ENCODE results near the gene SLC7A6. TPM values are rescaled to one million over a fixed set of nuclear protein-coding genes. Genes with fewer than 3 reads are reported as not detected.

The SLC7A6 gene
- total RNA-seq, 1 donor from 2014 or later: 71.9 TPM

DNA sequence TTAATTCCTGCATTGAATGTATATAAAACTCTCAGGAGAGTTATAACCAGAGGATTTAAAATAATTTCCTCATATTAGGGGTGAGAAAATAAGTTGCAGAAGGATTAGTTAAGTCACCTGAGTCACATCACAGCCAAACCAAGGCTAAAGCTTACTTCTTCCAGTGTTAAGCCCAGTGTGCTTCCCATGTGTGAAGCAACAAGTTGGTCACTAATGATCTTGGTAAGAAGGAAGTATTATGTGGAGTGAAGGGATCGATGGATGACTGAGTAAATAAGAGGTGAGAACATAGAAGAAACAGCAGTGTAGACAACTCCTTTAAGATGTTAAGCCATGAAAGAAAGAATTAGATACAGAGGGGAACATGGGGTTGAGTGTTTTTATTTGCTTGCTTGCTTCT lies 49.0 kb upstream of the SLC7A6 start:
- Histone ChIP-seq H3K79me2 (ENCODE audit: insufficient read depth, low read length) (peaks cover 4% of the 10 kb centered on the region), H3K36me3 (ENCODE audit: insufficient read depth, low read length) (no peaks in the 10 kb centered on the region), H4K20me1 (ENCODE audit: insufficient read depth, low read length) (peaks cover 7% of the 10 kb centered on the region), H3K27me3 (ENCODE audit: insufficient read depth, low read length) (no peaks in the 10 kb centered on the region), H3K9ac (ENCODE audit: low read length) (no peak overlapping the region), H3K27ac (ENCODE audit: low read depth, low read length) (no peak overlapping the region), H3K9me3 (ENCODE audit: insufficient read depth, low read depth, low read length) (no peaks in the 10 kb centered on the region), H2AFZ (ENCODE audit: low read depth, low read length) (no peak overlapping the region), H3K4me3 (ENCODE audit: insufficient read depth, low read depth, low read length) (no peak overlapping the region), H3K4me2 (ENCODE audit: low read length) (no peak overlapping the region), H3K4me1 (ENCODE audit: insufficient read depth, low read length) (no peaks in the 10 kb centered on the region)
- no peak for FAIRE-seq
- Mint-ChIP-seq H3K27me3 (ENCODE audit: low read depth, unreplicated experiment) (no peaks in the 10 kb centered on the region), H3K27ac (ENCODE audit: unreplicated experiment) (no peak overlapping the region), H3K36me3 (ENCODE audit: low read depth, unreplicated experiment) (peaks cover 7% of the 10 kb centered on the region), H3K9me3 (ENCODE audit: unreplicated experiment) (no peaks in the 10 kb centered on the region), H3K4me3 (ENCODE audit: unreplicated experiment) (no peak overlapping the region), H3K4me1 (ENCODE audit: low read depth, unreplicated experiment) (peaks cover 3% of the 10 kb centered on the region)
- TF ChIP-seq, protein P1, sequence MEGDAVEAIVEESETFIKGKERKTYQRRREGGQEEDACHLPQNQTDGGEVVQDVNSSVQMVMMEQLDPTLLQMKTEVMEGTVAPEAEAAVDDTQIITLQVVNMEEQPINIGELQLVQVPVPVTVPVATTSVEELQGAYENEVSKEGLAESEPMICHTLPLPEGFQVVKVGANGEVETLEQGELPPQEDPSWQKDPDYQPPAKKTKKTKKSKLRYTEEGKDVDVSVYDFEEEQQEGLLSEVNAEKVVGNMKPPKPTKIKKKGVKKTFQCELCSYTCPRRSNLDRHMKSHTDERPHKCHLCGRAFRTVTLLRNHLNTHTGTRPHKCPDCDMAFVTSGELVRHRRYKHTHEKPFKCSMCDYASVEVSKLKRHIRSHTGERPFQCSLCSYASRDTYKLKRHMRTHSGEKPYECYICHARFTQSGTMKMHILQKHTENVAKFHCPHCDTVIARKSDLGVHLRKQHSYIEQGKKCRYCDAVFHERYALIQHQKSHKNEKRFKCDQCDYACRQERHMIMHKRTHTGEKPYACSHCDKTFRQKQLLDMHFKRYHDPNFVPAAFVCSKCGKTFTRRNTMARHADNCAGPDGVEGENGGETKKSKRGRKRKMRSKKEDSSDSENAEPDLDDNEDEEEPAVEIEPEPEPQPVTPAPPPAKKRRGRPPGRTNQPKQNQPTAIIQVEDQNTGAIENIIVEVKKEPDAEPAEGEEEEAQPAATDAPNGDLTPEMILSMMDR (IDR thresholded peaks at IDR 0.05; ENCODE audit: insufficient read depth, low read depth, low read length): no peak
- TF ChIP-seq EZH2 (IDR thresholded peaks at IDR 0.05; ENCODE audit: insufficient read depth, low read length): no peak
- no peak for DNase-seq (ENCODE audit: low read depth)

DNA sequence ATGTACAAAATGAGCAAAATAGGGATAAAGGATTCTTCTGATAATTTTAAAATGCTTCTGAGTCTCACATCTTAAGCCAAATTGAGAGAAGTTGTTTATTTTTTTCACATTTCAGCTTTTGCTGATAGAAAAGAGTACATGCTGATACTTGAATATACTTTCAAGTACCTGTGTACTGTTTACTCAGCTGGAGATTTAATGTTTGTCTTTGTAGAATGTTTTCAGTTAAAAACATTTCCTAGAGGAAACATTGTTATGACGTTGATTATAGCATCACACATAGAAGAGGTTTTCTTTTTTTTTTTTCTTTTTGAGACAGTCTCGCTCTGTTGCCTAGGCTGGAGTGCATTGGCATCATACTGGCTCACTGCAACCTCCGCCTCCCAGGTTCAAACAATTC lies 48.1 kb upstream of the SLC7A6 start:
- TF ChIP-seq EZH2 (IDR thresholded peaks at IDR 0.05; ENCODE audit: insufficient read depth, low read length): no peak
- TF ChIP-seq, protein P1 (IDR thresholded peaks at IDR 0.05; ENCODE audit: insufficient read depth, low read depth, low read length): no peak
- Histone ChIP-seq H2AFZ (ENCODE audit: low read depth, low read length) (no peak overlapping the region), H3K27ac (ENCODE audit: low read depth, low read length) (no peak overlapping the region), H3K4me3 (ENCODE audit: insufficient read depth, low read depth, low read length) (no peak overlapping the region), H3K36me3 (ENCODE audit: insufficient read depth, low read length) (no peaks in the 10 kb centered on the region), H3K9me3 (ENCODE audit: insufficient read depth, low read depth, low read length) (no peaks in the 10 kb centered on the region), H4K20me1 (ENCODE audit: insufficient read depth, low read length) (peaks cover 7% of the 10 kb centered on the region), H3K4me2 (ENCODE audit: low read length) (no peak overlapping the region), H3K79me2 (ENCODE audit: insufficient read depth, low read length) (peaks cover 4% of the 10 kb centered on the region), H3K9ac (ENCODE audit: low read length) (no peak overlapping the region), H3K4me1 (ENCODE audit: insufficient read depth, low read length) (no peaks in the 10 kb centered on the region), H3K27me3 (ENCODE audit: insufficient read depth, low read length) (no peaks in the 10 kb centered on the region)
- no peaks in the 10 kb centered on the region for H3K9me3 Mint-ChIP-seq (ENCODE audit: unreplicated experiment)
- H3K27me3 Mint-ChIP-seq (ENCODE audit: low read depth, unreplicated experiment): no peaks in the 10 kb centered on the region
- no peak for DNase-seq (ENCODE audit: low read depth)
- peaks cover 3% of the 10 kb centered on the region for H3K4me1 Mint-ChIP-seq (ENCODE audit: low read depth, unreplicated experiment)
- H3K36me3 Mint-ChIP-seq (ENCODE audit: low read depth, unreplicated experiment): peaks cover 7% of the 10 kb centered on the region
- no peak for FAIRE-seq
- H3K4me3 Mint-ChIP-seq (ENCODE audit: unreplicated experiment): no peak overlapping the region
- no peak overlapping the region for H3K27ac Mint-ChIP-seq (ENCODE audit: unreplicated experiment)

DNA sequence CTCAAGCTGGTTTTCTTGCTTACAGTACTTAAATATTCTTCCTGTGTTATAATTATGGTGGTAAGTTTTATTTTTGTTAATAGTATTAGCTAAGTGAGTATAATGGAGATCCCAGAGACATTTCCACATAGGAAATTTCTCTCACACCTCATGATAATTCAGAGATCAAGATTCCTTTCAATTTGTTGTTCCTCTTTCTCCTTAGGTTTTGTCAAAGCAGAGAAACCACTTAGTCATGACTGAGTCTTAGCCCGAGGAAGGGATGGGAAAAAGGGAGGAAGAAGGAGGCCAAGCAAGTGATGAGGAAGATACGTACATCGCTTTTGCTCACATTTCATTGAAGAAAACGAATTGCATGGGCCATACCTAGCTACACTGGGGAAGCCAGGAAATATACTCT lies 46.8 kb upstream of the SLC7A6 start:
- H3K27me3 Mint-ChIP-seq (ENCODE audit: low read depth, unreplicated experiment): no peaks in the 10 kb centered on the region

More for the DNA sequence above, 46.8 kb upstream of the SLC7A6 start:
- no peak for DNase-seq (ENCODE audit: low read depth)
- Histone ChIP-seq H4K20me1 (ENCODE audit: insufficient read depth, low read length) (peaks cover 5% of the 10 kb centered on the region), H3K9ac (ENCODE audit: low read length) (no peak overlapping the region), H3K9me3 (ENCODE audit: insufficient read depth, low read depth, low read length) (no peaks in the 10 kb centered on the region), H3K4me2 (ENCODE audit: low read length) (no peak overlapping the region), H3K4me3 (ENCODE audit: insufficient read depth, low read depth, low read length) (no peak overlapping the region), H3K36me3 (ENCODE audit: insufficient read depth, low read length) (no peaks in the 10 kb centered on the region), H3K4me1 (ENCODE audit: insufficient read depth, low read length) (no peaks in the 10 kb centered on the region), H3K27ac (ENCODE audit: low read depth, low read length) (no peak overlapping the region), H2AFZ (ENCODE audit: low read depth, low read length) (no peak overlapping the region), H3K27me3 (ENCODE audit: insufficient read depth, low read length) (no peaks in the 10 kb centered on the region), H3K79me2 (ENCODE audit: insufficient read depth, low read length) (peaks cover under 1% of the 10 kb centered on the region)
- no peaks in the 10 kb centered on the region for H3K9me3 Mint-ChIP-seq (ENCODE audit: unreplicated experiment)
- peaks cover 3% of the 10 kb centered on the region for H3K4me1 Mint-ChIP-seq (ENCODE audit: low read depth, unreplicated experiment)
- TF ChIP-seq, protein P1 (IDR thresholded peaks at IDR 0.05; ENCODE audit: insufficient read depth, low read depth, low read length): no peak
- no peak for TF ChIP-seq EZH2 (IDR thresholded peaks at IDR 0.05; ENCODE audit: insufficient read depth, low read length)
- FAIRE-seq: no peak
- peaks cover 5% of the 10 kb centered on the region for H3K36me3 Mint-ChIP-seq (ENCODE audit: low read depth, unreplicated experiment)
- H3K4me3 Mint-ChIP-seq (ENCODE audit: unreplicated experiment): no peak overlapping the region
- H3K27ac Mint-ChIP-seq (ENCODE audit: unreplicated experiment): no peak overlapping the region
